Hematopoietic multipotent progenitor cell treated with erythropoietin and hydrocortisone succinate and interleukin-3 and kit ligand, for 17 days (in vitro differentiated cells): ENCODE results near the gene HSPA1B.
"Not testable (repeated sequence)": the region's sequence is repeated elsewhere in the genome, so short reads cannot be mapped to it uniquely, and the experiment has no call there.

ENCODE experiments used
- DNase-seq: peaks from one replicate; pipeline ENCODE4 v3.0.0-alpha.2; 2015; ENCODE audit warnings: low spot score

Gene HSPA1B

DNA sequence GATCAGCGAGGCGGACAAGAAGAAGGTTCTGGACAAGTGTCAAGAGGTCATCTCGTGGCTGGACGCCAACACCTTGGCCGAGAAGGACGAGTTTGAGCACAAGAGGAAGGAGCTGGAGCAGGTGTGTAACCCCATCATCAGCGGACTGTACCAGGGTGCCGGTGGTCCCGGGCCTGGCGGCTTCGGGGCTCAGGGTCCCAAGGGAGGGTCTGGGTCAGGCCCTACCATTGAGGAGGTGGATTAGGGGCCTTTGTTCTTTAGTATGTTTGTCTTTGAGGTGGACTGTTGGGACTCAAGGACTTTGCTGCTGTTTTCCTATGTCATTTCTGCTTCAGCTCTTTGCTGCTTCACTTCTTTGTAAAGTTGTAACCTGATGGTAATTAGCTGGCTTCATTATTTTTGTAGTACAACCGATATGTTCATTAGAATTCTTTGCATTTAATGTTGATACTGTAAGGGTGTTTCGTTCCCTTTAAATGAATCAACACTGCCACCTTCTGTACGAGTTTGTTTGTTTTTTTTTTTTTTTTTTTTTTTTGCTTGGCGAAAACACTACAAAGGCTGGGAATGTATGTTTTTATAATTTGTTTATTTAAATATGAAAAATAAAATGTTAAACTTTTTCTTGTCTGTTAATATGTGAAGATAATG is 2.2 kb downstream of the HSPA1B start:
- peak; percentile 88 for DNase-seq

DNA sequence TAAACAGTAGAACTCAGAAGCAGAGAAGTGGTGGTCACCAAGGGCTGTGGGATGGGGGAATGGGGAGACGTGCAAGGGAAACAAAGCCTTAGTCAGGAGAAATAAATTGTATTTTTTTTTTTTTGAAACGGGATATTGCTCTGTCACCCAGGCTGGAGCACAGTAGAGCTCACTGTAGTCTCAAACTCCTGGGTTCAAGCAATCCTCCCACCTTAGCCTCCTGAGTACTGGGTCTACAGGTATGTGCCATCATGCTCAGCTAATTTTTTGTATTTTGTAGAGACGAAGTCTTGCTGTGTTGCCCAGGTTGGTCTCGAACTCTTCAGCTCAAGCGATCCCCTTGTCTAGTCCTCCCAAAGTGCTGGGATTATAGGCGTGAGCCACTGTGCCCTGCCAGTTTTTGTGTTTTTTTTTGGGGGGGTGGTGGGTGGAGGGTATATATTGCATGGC is 3.4 kb downstream of the HSPA1B start:
- peak; percentile 50 for DNase-seq

- DNase-seq: peak; percentile 75
Observed at GRCh38 chr6:31831350-31832215, 4.0 kb downstream of the HSPA1B start.

GRCh38 chr6:31834367-31835250 is 7.1 kb downstream of the HSPA1B start:
- peak; percentile 79 for DNase-seq

DNA sequence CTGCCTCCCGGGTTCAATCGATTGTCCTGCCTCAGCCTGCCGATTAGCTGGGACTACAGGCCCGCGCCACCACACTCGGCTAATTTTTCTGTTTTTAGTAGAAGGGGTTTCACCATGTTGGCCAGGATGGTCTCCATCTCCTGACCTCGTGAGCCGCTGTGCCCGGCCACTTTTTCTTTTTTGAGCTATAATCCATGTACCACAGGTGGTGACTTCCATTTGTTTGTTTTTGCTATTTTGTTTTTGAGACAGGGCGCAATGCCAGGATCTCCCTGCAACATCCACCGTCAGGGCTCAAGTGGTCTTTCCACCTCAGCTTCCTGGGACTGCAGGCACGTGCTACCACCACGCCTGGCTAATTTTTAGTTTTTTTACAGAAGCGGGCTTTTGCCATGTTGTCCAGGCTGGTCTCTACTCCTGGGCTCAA is 8.5 kb downstream of the HSPA1B start:
- DNase-seq: peak; percentile 61

GRCh38 chr6:31836474-31837368 is 9.2 kb downstream of the HSPA1B start:
- peak; percentile 65 for DNase-seq

- no peak for DNase-seq
Observed at GRCh38 chr6:31837369-31838113, 10.0 kb downstream of the HSPA1B start.

DNA sequence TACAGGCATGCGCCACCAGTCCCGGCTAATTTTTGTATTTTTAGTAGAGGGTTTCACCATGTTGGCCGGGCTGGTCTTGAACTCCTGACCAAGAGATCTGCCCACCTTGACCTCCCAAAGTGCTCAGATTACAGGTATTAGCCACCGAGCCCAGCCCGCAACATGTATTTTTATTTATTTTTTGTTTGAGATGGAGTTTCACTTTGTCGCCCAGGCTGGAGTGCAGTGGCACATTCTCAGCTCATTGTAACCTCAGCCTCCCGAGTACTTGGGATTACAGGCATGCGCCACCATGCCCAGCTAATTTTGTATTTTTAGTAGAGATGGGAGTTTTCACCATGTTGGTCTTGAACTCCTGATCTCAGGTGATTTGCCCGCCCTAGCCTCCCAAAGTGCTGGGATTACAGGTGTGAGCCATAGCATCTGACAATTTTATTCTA is 10.6 kb downstream of the HSPA1B start:
- not testable (repeated sequence) for DNase-seq

- no peak for DNase-seq
Observed at GRCh38 chr6:31838968-31839367, 11.4 kb downstream of the HSPA1B start.

DNA sequence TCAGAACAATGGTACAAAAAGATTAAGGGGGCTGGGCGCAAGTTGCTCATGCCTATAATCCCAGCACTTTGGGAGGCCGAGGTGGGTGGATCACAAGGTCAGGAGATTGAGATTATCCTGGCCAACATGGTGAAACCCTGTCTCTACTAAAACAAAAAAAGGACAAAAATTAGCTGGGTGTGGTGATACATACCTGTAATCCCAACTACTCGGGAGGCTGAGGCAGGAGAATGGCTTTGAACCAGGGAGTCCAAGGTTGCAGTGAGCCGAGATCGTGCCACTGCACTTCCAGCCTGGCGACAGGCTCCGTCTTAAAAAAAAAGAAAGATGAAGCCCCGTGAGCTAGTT is 12.2 kb downstream of the HSPA1B start:
- not testable (repeated sequence) for DNase-seq

GRCh38 chr6:31842053-31842452 is 14.5 kb downstream of the HSPA1B start:
- DNase-seq: no peak

DNA sequence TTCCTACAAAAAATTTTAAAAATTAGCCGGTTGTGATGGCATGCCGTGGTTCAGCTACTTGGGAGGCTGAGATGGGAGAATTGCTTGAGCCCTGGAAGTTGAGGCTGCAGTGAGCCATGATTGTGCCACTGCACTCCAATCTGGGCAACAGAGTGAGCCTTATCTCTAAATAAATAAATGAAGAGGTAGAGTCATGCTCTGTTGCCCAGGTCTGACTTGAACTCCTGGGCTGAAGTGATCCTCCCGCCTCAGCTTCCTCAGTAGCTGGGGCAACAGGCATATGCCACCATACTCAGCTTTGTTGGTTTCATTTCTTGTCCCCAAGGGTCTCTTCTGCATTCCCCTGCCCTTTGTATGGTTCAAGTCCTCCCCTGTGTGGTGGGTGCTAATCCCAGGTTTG is 17.0 kb downstream of the HSPA1B start:
- no peak for DNase-seq

GRCh38 chr6:31847276-31847978 is 19.9 kb downstream of the HSPA1B start:
- no peak for DNase-seq

GRCh38 chr6:31850765-31851484 is 23.4 kb downstream of the HSPA1B start:
- no peak for DNase-seq

GRCh38 chr6:31851485-31851832 is 23.9 kb downstream of the HSPA1B start:
- no peak for DNase-seq

DNA sequence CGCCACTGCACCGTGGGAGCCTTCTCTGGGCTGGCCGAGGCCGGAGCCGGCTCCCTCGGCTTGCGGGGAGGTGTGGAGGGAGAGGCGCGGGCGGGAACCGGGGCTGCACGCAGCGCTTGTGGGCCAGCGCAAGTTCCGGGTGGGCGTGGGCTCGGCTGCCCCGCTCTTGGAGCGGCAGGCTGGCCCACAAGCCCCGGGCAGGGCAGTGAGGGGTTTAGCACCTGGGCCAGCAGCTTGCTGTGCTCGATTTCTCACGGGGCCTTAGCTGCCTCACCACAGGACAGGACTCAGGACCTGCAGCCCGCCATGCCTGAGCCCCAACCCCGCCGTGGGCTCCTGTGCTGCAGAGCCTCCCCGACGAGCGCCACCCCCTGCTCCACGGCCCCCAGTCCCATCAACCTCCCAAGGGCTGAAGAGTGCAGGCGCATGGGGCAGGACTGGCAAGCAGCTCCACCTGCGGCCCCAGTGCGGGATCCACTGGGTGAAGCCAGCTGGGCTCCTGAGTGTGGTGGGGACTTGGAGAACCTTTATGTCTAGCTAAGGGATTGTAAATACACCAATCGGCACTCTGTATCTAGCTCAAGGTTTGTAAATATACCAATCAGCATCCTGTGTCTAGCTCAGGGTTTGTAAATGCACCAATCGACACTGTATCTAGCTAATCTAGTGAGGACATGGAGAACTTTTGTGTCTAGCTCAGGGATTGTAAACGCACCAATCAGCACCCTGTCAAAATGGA is 24.6 kb downstream of the HSPA1B start:
- not testable (repeated sequence) for DNase-seq

DNA sequence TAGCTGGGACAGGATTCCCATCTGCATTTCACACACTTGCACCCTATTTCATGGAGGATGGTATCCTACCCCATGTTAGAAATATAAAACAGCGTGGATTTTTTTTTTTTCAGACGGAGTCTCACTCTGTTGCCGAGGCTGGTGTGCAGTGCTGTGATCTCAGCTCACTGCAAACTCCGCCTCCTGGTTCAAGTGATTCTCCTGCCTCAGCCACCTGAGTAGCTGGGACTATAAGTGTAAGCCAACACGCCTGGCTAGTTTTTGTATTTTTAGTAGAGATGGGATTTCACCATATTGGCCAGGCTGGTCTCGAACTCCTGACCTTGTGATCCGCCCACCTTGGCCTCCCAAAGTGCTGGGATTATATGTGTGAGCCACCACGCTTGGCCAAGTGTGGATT is 30.2 kb downstream of the HSPA1B start:
- DNase-seq: not testable (repeated sequence)

- DNase-seq: no peak
Observed at GRCh38 chr6:31858707-31859106, 31.2 kb downstream of the HSPA1B start.

DNA sequence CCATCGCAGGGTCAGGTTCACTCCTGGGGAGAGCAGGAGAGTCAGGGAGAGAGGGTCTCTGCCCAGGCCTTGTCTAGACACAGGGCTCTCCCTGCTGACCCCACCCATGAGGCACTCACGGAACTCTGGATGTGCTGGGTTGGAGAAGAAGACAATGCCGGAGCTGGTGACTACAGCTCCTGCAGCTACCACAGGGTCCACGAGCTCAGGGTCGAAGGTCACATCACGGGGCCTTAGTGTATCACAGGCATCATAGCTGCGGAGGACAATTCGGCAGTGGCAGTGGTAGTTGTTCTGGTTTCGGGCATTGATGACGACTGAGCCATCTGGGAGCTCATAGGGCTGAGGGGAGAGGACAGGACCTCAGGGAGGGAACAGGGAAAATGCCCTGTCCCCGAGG is 32.4 kb downstream of the HSPA1B start:
- DNase-seq: no peak
